ENCODE data around the gene MEIS3.

DNA sequence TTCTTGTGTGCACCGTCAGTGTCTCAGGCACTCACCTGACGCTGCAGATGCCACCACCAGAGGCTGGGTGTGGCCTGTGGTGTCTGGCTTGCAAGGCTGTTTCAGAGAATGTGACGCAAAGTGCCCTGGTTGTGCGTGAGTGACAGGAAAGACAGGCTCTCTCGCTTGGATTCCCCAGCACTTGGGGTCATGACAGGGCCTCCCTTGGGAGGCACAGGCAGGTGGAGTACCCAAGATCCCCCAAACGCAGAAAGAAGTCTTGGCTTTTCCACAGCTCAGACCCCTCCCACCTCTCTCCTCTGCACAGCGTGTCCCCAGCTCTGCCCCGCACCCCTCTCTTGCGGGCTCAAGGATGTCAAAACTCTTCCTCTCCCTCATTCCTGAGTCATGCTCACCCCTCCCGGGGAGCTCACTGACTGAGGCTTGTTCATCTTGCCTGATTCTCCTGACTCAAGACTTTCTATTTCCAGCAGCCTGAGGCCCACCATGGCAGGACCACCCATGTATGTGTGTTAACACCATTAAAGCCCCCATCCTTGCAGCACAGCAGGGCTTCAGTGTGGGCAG, 49.2 kb downstream of the MEIS3 start:
- TF ChIP-seq CTCF (IDR thresholded peaks at IDR 0.05; ENCODE audit: insufficient read depth, low read length): no peak
- TF ChIP-seq, protein P1, sequence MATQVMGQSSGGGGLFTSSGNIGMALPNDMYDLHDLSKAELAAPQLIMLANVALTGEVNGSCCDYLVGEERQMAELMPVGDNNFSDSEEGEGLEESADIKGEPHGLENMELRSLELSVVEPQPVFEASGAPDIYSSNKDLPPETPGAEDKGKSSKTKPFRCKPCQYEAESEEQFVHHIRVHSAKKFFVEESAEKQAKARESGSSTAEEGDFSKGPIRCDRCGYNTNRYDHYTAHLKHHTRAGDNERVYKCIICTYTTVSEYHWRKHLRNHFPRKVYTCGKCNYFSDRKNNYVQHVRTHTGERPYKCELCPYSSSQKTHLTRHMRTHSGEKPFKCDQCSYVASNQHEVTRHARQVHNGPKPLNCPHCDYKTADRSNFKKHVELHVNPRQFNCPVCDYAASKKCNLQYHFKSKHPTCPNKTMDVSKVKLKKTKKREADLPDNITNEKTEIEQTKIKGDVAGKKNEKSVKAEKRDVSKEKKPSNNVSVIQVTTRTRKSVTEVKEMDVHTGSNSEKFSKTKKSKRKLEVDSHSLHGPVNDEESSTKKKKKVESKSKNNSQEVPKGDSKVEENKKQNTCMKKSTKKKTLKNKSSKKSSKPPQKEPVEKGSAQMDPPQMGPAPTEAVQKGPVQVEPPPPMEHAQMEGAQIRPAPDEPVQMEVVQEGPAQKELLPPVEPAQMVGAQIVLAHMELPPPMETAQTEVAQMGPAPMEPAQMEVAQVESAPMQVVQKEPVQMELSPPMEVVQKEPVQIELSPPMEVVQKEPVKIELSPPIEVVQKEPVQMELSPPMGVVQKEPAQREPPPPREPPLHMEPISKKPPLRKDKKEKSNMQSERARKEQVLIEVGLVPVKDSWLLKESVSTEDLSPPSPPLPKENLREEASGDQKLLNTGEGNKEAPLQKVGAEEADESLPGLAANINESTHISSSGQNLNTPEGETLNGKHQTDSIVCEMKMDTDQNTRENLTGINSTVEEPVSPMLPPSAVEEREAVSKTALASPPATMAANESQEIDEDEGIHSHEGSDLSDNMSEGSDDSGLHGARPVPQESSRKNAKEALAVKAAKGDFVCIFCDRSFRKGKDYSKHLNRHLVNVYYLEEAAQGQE (IDR thresholded peaks at IDR 0.05; ENCODE audit: insufficient replicate concordance, low read depth): no peak

Data from HL-60 (cell line).